Activated CD4-positive, alpha-beta T cell treated with anti-CD3 and anti-CD28 coated beads, Interleukin-2, amount 50 U/mL, for 4 hours (primary cell): ENCODE data around the gene ABCA1.
"Not testable (repeated sequence)": the region's sequence is repeated elsewhere in the genome, so short reads cannot be mapped to it uniquely, and the experiment has no call there.

Experiments used
- DNase-seq, 2 experiments: peaks; one replicate each; pipeline ENCODE4 v3.0.0-alpha.2; 2020

Gene ABCA1

GRCh38 chr9:104868687-104869404 lies 59.1 kb downstream of the ABCA1 start:
- no peak for DNase-seq

DNA sequence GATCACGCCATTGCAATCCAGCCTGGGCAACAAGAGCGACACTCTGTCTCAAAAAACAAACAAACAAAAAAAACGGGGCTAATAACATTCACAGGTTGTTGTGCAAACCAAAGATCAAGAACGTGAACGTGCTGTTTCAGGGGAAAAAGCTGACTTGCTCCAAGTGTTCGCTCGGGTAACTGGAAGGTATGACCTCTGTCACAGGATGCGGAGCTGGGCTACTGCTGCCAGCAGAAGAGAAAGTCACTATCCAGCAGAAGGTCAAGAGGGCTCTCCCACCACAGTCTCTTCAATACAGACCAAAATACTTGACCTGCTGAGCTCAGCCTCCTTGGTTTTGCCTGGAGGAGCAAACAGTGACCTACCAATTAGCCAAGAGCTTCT lies 59.7 kb downstream of the ABCA1 start:
- no peak for DNase-seq

DNA sequence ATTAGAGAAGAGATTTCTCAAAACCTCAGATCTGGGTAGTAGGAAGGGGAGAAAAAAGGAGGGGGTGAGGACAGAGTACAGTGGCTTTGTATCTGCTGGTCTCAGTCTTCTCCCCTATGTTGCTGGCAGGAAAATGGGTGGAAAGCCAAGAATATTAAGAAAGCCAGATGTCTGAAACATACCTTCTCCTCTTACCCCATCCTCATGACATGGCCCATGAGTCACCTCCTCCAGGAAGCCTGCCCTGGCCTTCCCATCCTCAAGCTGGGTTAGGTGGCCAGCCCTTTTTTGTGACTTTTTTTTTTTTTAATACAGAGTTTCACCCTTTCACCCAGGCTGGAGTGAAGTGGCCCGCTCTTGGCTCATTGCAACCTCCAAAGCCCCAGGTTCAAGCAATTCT lies 61.8 kb downstream of the ABCA1 start:
- DNase-seq, result no peak

DNA sequence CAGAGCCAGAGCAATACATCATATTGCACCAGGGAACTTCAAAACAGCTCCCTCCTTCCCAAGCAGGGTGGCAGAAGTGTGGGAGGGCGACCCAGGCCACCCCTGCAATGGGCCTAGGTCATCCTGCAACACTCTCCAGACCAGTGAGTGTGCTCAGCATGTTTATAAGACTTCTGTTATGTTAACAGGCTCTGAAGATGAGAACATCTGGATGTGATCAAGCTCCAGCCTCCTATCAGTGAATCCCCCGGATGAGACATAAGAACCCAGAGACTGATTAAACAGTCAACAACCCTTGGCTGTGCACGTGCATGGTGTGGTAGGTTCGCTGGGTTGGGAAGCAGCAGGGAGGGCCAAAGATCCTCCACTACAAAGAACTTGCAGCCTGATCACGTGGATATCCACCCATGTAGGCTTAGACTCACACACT lies 63.3 kb downstream of the ABCA1 start:
- no peak for DNase-seq

DNA sequence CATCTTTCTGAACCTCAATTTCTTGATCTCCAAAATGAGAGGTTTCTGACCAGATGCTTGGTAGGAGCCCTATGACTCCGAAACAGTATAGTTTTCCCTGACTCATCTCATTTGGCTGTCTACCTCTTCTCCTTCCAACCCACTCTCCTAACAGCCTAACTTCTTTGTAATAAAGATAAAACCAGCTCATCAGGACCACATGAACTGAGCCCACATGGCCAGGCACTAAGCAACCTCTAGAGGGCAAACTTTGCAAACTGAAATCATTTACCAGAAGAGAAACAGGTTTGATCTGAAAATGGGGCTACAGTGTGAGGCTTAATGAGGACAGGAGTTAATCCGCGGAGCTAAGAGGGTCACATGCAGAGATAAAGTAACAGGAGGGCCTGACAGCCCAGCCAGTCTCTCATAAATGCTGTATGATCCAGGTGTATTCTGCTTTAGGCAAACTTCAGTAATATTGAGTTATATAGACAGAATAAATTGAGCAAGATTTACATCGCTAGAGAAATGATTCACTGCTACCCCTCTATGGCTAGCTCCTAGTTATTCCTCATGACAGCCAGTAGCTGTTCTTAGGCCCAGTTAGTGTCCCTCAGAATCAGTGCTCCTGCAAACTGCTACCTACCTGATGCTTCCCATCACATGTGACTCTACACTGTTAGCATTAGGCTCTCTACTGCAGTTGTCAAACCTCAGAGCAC lies 64.6 kb downstream of the ABCA1 start:
- DNase-seq, result peak; percentile 31 to 34

DNA sequence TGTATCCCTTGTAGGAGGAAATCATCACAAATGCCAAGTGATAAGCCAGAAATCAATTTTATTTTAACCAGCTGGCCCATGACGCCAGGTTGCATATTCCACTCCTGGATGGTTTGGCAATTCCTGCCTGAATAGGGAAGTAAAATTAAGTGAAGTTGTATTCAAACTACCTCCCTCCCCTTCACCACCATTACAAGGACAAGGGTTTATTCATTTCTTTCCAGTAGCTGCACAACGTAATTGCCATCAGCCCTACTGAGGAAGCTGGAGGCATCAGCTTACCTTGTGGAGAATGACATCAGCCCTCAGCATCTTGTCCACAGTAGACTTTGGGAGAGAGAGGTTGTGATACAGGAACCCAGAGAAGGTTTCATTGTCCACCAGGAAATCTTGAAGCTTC lies 66.6 kb downstream of the ABCA1 start:
- DNase-seq, result no peak

- DNase-seq, result no peak
These were observed 67.7 kb downstream of the ABCA1 start for GRCh38 chr9:104860263-104860662.

DNA sequence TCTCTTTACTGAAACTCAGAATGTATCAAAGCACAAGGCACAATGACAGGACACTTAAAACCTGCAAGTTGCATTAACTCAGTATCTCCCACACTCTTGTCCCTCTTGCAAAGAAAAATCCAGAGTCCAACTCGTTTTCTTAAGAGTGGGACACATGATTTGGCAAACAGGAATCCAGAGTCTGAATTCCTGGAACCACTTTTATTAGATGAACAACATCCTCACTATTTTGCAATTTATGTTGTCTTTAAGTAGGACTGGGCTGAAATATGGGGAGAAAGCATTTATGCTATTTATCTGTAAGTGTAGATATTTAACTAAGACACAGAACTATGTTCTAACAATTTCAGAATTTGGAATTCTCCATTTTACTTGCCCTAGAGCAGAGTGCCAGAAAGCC lies 69.1 kb downstream of the ABCA1 start:
- no peak for DNase-seq

DNA sequence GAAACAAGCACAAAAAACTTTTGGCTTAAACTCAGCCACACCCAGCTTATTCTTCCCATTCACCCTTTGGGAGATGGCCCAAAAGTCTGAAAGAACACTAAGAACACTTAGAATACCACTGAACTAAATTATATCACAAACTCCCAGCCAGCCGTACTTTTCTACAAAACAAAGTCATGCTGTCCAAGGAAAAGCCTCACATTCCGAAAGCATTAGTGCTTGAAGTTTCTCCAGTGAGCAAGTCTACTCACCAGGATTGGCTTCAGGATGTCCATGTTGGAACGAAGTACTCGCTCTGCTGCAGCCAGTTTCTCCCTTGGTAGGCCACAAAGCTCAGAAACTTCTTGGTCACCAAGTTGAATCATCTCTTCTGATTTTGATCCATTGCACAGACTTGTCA lies 69.7 kb downstream of the ABCA1 start:
- no peak for DNase-seq

DNA sequence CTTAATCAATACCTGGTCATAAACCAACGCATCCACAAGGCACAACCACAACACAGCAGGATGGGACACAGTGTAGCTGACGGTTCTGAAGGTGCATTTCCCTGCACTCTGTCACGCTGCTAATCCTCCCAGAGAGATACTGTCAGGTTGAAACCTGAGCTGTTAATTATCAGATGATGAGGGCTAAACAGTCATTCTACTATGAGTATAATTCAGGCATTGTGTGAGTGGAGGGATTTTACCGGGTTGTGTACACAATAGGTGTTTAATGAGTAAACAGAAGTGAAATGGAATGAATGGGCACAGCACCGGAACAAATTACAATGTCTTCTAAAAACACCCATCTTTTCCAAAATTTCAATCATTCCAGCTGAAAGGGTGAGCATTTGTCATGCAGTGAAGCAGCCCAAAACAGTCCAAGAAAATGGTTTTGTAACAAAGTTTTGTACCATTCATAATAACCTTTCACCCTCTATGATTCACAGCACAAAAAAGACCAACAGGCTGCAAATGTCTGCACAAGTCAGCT lies 71.5 kb downstream of the ABCA1 start:
- no peak for DNase-seq

GRCh38 chr9:104855807-104856206 lies 72.1 kb downstream of the ABCA1 start:
- DNase-seq, result no peak

- DNase-seq, result not testable (repeated sequence)
These were observed 72.7 kb downstream of the ABCA1 start for GRCh38 chr9:104855258-104855657.

DNA sequence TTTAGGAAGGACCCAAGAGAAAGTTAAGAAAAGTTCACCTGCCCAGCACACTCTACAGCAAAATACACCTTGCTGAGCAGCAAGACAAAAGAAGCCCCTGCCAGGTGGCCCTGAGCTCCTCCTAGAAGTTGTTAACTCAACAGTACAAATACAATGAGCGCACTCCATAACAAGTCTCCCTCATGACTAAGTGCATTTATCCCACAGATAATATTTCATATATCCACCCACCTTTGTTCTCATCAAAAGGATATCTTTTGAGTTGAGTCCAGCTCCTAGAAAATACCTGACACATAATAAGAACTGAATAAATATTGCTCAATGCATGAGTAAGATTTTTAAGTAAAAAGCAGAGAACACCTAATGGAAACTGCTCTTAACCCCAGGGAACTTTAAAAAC lies 73.3 kb downstream of the ABCA1 start:
- DNase-seq, result no peak

DNA sequence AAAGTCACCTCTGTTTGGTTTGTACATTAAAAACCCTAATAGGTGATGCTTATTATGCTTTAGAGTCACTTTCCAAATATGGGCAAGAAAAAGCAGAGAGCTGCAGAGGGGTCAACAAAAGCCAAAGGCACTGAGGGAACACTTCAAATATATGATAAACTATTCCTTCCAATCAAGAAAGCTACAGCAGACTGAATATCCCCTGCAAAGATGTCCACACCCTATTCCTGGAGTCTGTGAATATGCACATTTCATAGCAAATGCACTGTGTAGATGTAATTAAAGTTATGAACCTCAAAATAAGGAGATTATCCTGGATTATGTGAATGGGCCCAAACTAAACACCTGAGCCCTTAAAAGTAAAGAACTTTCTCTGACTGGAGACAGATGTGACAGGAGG lies 74.3 kb downstream of the ABCA1 start:
- no peak for DNase-seq

GRCh38 chr9:104853159-104853558 lies 74.8 kb downstream of the ABCA1 start:
- no peak for DNase-seq

DNA sequence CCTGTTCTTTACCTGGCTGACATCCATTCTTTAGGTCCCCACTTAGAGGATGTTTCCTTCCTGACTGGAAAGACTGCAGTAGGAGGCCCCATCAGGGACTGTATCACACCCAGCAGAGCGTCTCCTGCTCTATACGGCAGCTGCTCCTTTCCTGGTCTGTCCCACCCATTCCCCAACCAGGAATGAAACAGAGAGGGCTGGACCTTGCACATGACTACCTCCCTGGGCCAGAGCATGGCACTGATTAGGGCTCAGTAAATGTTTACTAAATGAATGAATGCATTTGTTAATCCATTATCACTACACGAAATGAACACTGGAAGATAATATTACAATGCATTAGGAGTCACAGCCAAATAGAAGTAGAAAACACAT lies 76.4 kb downstream of the ABCA1 start:
- no peak for DNase-seq

DNA sequence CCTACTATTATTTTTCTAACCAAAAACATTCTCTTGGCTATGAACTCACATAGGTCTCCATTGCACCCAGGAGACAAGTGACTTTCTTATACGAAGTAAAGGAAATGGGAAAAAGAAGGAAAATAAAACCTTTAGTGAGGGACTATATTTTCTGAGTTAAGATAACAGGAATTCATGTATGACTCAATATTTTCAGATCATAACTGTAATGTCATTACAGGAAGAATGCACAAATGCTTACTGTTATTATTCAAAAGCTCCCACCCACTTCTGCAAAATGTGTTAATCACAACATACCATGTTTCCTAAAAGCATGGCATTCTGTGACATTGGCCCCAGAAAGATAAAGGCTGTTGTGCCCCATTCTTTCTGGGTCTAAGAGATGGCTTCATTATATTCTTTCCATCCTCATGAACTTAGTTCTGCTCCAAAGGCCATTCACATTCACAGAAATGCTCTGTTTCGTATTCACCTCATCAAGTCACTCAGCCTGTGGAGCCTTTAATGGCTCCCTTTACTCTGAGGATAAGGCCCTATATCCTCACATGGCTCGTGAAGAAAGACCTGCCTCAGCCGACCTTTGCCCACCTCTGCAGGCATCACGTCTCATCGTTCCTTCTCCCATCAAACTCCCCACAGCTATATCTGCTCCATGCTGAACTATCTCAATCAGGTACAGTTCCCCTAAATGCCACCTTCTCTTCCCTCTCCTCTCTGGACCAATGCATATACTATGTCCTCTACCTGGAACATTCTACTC lies 77.0 kb downstream of the ABCA1 start:
- no peak for DNase-seq

DNA sequence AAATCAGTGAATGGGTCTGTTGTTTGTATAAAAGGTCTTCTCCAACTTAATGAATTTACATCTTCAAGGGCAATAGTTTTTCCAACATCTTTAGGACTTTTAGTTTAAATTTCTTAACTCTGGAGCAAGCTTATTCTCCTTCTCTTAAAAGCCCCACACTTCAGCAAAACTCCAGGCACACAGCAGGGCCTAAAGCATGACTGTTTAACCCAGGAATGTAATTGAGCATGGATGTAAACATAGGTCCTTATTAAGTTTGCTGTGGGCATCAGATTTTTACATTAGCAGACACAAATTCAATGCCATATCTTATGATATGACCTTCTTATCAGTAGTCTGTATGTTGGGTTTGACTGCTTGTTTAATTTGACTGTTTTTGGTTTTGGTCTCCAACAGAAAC lies 78.9 kb downstream of the ABCA1 start:
- DNase-seq, result no peak

GRCh38 chr9:104844710-104845109 lies 83.2 kb downstream of the ABCA1 start:
- DNase-seq, result no peak

GRCh38 chr9:104843644-104844240 lies 84.2 kb downstream of the ABCA1 start:
- no peak for DNase-seq

GRCh38 chr9:104842698-104843097 lies 85.3 kb downstream of the ABCA1 start:
- no peak for DNase-seq

GRCh38 chr9:104841601-104842141 lies 86.3 kb downstream of the ABCA1 start:
- DNase-seq, result no peak

DNA sequence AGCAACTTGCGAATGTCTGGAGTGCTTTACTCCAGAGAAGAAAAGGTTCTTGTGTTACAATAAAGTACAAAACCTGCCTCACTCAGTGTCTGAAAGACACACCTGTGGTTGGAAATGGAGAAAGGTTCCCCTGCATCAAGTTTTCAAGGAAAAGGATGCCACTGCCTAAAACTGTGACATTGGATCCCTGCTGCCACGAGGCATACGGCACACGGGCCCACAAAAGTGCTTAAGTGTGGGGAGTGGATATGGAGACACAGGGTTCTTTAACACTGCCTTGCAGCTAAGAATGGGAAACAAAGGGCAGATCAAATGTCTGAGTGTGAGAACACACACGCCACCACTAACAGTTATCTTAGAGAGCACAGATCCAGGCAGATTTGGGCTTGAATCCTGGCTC lies 89.0 kb downstream of the ABCA1 start:
- DNase-seq, result no peak
